Peyer's patch (tissue), 4 donors: ENCODE measurements around the gene C7. TPM values are rescaled to one million over a fixed set of nuclear protein-coding genes. Genes with fewer than 3 reads are reported as not detected.

ENCODE experiments used
- DNase-seq, 3 donors: peaks; one replicate each; pipeline ENCODE4 v3.0.0-alpha.2; 2017 to 2019
- H3K27ac ChIP-seq, 4 donors: fragments of 200-600 bp; sonication (generic); one replicate each; pipeline ENCODE4 v1.5.1; 2016 to 2019
- H3K27me3 ChIP-seq, 2 donors: fragments of 200-600 bp; sonication (generic); one replicate each; pipeline ENCODE4 v1.5.1; 2019
- H3K36me3 ChIP-seq, 3 donors: fragments of 200-600 bp; sonication (generic); one replicate each; pipeline ENCODE4 v1.5.1; 2016 to 2019
- H3K4me1 ChIP-seq, 4 donors: fragments of 200-600 bp; sonication (generic); one replicate each; pipeline ENCODE4 v1.5.1; 2016 to 2019
- H3K4me3 ChIP-seq, 4 donors: fragments of 200-600 bp; sonication (generic); 1 replicate in 3 of 4; 2 replicates in 1 of 4; pipeline ENCODE4 v1.5.1; 2016 to 2019; ENCODE audit warnings: mild to moderate bottlenecking in 1 of 4
- H3K9me3 ChIP-seq, 4 donors: fragments of 200-600 bp; sonication (generic); one replicate each; pipeline ENCODE4 v1.5.1; 2016 to 2019; ENCODE audit warnings: mild to moderate bottlenecking in 1 of 4
- POLR2A ChIP-seq, 2 donors: fragments of 450-650 bp; IDR thresholded peaks; one replicate each; pipeline ENCODE4 v1.5.1; 2017; ENCODE audit warnings: antibody characterized with exemption in 2 of 2, mild to moderate bottlenecking in 2 of 2, moderate library complexity in 2 of 2
- total RNA-seq, 4 donors: library from RNA; depleted of rRNA; stranded (reverse); fragments of >200 nt; gene quantifications; one replicate each; pipeline ENCODE4 v1.1.0, GENCODE V29; 2016
- TF ChIP-seq, protein P1 (sequence below), 6 experiments: fragments of 450-650 bp in 4 of 6; fragments of 200-600 bp in 2 of 6; sonication (generic) in 1 of 6; IDR thresholded peaks; one replicate each; pipeline ENCODE4 v1.5.1; 2017 to 2019; ENCODE audit warnings: antibody characterized with exemption in 6 of 6, mild to moderate bottlenecking in 3 of 6, moderate library complexity in 1 of 6

C7 gene
- total RNA-seq, 4 donors from 2014 or later = 42.2 to 287 (median 56.4) TPM

DNA sequence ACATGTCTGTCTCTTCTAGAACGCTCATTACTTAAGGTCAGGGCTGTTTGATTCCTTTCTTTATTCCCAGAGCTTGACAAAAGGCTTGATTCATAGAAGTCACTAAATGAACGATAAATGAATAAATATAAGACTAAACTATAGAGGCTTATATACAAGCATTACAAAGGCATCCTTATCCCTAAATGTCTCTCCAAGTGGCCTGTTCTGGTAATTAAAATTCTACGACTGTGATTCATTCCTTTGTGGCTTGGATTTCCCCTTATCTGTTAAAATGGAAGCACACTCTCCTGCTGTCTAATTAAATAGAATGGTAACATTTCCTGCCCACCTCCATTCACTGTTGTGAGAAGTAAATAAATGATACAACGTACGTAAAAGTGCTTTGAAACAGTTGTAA, 49.5 kb downstream of the C7 start:
- Histone ChIP-seq H3K4me3 (no peak overlapping the region), H3K27ac (no peak overlapping the region), H3K27me3 (no peaks in the 10 kb centered on the region), H3K9me3 (no peaks in the 10 kb centered on the region), H3K36me3 (peaks cover 0 to 6% (median 0%) of the 10 kb centered on the region in 3 donors), H3K4me1 (no peaks in the 10 kb centered on the region)
- no peak for DNase-seq
- no peak for TF ChIP-seq POLR2A (IDR thresholded peaks at IDR 0.05)
- TF ChIP-seq, protein P1, sequence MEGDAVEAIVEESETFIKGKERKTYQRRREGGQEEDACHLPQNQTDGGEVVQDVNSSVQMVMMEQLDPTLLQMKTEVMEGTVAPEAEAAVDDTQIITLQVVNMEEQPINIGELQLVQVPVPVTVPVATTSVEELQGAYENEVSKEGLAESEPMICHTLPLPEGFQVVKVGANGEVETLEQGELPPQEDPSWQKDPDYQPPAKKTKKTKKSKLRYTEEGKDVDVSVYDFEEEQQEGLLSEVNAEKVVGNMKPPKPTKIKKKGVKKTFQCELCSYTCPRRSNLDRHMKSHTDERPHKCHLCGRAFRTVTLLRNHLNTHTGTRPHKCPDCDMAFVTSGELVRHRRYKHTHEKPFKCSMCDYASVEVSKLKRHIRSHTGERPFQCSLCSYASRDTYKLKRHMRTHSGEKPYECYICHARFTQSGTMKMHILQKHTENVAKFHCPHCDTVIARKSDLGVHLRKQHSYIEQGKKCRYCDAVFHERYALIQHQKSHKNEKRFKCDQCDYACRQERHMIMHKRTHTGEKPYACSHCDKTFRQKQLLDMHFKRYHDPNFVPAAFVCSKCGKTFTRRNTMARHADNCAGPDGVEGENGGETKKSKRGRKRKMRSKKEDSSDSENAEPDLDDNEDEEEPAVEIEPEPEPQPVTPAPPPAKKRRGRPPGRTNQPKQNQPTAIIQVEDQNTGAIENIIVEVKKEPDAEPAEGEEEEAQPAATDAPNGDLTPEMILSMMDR (IDR thresholded peaks at IDR 0.05) = no peak

DNA sequence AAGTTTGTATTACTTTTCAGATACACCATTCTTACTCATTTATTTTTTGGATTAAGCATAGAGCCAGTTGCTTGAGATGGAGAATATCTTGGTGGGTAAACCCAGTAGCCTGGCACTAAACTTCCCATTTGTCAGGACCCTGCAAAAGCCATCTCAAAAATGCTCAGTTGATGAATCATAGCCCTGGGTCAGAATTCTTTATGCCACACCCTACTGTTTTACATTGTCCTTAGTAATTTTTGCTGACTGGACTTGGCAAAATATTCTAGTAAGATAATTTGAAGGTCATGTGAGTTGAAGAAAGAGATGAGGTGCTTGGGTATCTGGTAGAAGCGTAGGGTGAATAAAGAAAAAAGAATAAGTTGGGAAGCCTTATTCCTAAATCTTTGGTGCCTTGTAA, 50.7 kb downstream of the C7 start:
- no peaks in the 10 kb centered on the region for H3K27me3 ChIP-seq
- H3K4me3 ChIP-seq = no peak overlapping the region
- no peak for DNase-seq
- peaks cover 0 to 6% (median 0%) of the 10 kb centered on the region in 3 donors for H3K36me3 ChIP-seq
- TF ChIP-seq POLR2A (IDR thresholded peaks at IDR 0.05) = no peak
- TF ChIP-seq, protein P1 (IDR thresholded peaks at IDR 0.05) = no peak
- H3K9me3 ChIP-seq = no peaks in the 10 kb centered on the region
- H3K4me1 ChIP-seq = no peaks in the 10 kb centered on the region
- no peak overlapping the region for H3K27ac ChIP-seq

DNA sequence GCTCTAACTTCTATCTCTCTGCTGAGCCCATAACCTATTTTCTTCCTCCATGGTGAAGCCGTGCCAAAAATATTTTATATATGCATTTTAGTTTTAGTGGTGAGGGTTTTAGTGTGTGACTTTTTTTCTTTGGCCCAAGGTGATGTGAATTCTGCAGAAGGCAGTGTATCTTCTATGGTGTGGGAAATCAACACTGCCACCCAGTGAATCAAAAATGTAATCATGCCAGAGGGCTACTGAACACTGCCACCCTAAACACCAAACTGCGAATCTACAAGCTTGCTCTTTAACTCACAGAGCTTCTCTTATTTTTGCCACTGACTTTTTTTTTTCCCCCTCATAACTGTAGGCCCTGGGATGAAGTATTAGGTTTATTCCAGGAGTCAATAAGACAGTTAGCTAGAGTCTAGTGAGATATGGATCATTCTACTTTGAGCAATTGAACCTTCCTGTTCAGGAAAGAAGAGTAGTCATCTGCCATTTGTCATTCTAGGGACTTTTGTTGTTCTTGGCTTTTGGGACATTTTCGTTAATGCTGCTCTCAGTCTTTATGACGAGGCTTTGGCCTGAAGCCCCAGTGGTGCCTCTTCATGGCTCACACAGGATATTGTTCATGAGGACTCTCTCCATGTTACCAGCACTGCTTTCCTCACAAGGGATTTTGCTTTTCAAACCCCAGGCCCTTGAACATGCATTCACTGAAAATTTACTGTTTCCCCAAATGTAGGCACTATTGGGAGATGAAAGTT, 53.1 kb downstream of the C7 start:
- H3K27me3 ChIP-seq = no peaks in the 10 kb centered on the region
- H3K9me3 ChIP-seq = no peaks in the 10 kb centered on the region
- no peaks in the 10 kb centered on the region for H3K4me1 ChIP-seq
- no peak for TF ChIP-seq POLR2A (IDR thresholded peaks at IDR 0.05)
- TF ChIP-seq, protein P1 (IDR thresholded peaks at IDR 0.05) = peak in 1 of 6 experiments; percentile 15
- H3K36me3 ChIP-seq = peaks cover 0 to 6% (median 0%) of the 10 kb centered on the region in 3 donors
- H3K4me3 ChIP-seq = no peak overlapping the region
- DNase-seq = no peak
- H3K27ac ChIP-seq = no peak overlapping the region

DNA sequence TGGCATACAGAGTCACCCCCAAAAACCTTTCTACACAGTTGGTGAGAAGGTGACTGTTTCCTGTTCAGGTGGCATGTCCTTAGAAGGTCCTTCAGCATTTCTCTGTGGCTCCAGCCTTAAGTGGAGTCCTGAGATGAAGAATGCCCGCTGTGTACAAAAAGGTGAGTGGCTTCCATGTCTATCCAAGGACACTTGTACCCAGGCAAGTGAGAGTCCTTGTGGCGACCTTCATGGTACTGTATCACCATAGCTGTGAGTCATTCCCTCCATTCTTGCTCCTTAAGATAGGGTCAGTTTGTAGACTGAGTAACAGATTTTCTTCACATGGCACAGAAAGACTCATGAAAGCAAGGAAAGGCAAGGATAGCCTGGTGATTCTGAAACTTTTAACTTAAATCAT, 63.1 kb downstream of the C7 start:
- no peak overlapping the region for H3K27ac ChIP-seq
- no peaks in the 10 kb centered on the region for H3K9me3 ChIP-seq
- H3K27me3 ChIP-seq = no peaks in the 10 kb centered on the region
- DNase-seq = no peak
- H3K36me3 ChIP-seq = no peaks in the 10 kb centered on the region
- H3K4me3 ChIP-seq = no peak overlapping the region
- no peaks in the 10 kb centered on the region for H3K4me1 ChIP-seq
- no peak for TF ChIP-seq POLR2A (IDR thresholded peaks at IDR 0.05)
- TF ChIP-seq, protein P1 (IDR thresholded peaks at IDR 0.05) = no peak

DNA sequence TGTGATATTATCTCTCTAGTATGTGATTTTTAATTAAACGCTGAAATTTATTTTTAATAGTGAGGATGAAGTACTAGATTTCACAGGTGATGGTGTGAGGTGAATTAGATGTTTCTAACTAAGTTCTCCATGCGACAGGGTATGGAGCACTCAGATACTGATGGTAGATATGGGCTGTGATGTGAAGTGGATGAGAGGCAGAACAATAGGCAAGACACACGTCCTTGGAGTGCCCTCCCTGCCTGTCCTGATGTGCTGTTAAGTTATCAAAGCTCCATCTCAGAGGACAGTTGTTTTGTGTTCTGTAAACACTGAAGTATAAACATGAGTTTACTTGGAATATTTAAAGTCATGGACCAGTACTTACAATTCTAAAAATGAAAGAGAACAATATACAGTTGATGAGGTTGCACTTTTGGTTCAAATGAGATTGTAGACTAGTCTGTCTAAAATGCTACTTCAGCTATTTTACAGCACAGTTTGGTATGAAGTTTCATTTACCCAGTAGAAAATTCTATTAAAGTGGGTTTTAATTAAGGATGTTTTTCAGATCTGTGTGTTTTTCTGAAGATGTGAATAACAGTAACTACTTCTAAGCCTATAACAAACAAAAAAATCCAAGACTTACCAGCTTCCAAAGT, 64.2 kb downstream of the C7 start:
- no peak for DNase-seq
- no peak overlapping the region for H3K27ac ChIP-seq
- no peaks in the 10 kb centered on the region for H3K36me3 ChIP-seq
- H3K4me3 ChIP-seq = no peak overlapping the region
- H3K4me1 ChIP-seq = no peaks in the 10 kb centered on the region
- H3K27me3 ChIP-seq = no peaks in the 10 kb centered on the region
- TF ChIP-seq, protein P1 (IDR thresholded peaks at IDR 0.05) = no peak
- TF ChIP-seq POLR2A (IDR thresholded peaks at IDR 0.05) = no peak
- no peaks in the 10 kb centered on the region for H3K9me3 ChIP-seq
